Heart left ventricle (tissue), 13 donors: ENCODE measurements around the gene TIAM2.

ENCODE experiments used
- POLR2A ChIP-seq, 2 donors: fragments of 450-650 bp; IDR thresholded peaks; one replicate each; pipeline ENCODE4 v1.6.1; 2017; ENCODE audit warnings: antibody characterized with exemption in 2 of 2, mild to moderate bottlenecking in 2 of 2, moderate library complexity in 2 of 2
- TF ChIP-seq, protein P1 (sequence below), 12 donors: fragments of 200-600 bp; sonication (generic) in 4 of 12; IDR thresholded peaks; one replicate each; pipeline versions ENCODE4 v1.5.0 to v1.8.0; 2018 to 2022; ENCODE audit warnings: antibody characterized with exemption in 12 of 12, mild to moderate bottlenecking in 5 of 12
- donor health status: ischemic (EF 13 %, LVEDD 7.1; RV severe dilation, severe dysfunction).
- donor health status: DM: no; HTN: yes; CAD: no.
- donor health status: DM: no; HTN: no; CAD: no.
- donor health status: ischemic (EF 25% LVEDD 6.9; RV normal size, moderate dysfunction).
- donor health status: ischemic (EF 25% LVEDD 5.7; RV mildly dilated, moderate dysfunction).
- donor health status: ischemic (EF 35%, LVEDD 5.7; RV mildly dilated, moderate dysfunction).
- donor health status: nonischemic (EF 11% LVEDD 7.7; RV severe dilation, severe dysfunction).
- donor health status: DM: yes; HTN: yes; CAD: no.
- donor health status: PGD.
- donor health status: ischemic (EF 29% LVEDD 5.4; RV normal size, mild dysfunction).
- donor health status: nonischemic (EF 23%, LVEDD 6.1; RV moderate dilation, normal function).

DNA sequence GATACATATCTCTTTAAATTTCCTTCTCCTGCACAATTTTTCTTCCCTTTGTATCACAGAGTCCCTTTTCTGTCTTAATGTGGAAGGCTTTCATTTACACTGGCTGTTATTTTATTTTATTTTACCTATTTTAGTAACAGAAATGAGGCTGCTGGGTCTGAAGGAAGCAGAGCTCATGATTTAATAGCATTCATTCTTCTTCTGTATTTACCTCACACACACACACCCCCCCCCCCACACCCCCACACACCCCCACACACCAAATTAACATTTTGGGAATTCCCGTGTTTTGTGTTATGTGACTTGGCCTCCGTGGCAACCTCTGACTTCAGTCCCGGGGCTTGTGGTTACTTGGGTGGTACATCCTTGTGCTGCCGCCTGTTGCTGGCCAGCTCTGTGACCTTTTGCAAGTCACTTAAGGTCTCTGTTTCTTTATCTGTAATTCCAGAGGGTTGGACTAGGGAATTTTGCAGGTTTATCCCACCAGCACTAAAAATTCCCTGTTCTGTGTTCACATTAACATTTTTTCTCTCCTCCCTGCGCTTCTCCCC lies 108.8 kb downstream of the TIAM2 start:
- TF ChIP-seq, protein P1, sequence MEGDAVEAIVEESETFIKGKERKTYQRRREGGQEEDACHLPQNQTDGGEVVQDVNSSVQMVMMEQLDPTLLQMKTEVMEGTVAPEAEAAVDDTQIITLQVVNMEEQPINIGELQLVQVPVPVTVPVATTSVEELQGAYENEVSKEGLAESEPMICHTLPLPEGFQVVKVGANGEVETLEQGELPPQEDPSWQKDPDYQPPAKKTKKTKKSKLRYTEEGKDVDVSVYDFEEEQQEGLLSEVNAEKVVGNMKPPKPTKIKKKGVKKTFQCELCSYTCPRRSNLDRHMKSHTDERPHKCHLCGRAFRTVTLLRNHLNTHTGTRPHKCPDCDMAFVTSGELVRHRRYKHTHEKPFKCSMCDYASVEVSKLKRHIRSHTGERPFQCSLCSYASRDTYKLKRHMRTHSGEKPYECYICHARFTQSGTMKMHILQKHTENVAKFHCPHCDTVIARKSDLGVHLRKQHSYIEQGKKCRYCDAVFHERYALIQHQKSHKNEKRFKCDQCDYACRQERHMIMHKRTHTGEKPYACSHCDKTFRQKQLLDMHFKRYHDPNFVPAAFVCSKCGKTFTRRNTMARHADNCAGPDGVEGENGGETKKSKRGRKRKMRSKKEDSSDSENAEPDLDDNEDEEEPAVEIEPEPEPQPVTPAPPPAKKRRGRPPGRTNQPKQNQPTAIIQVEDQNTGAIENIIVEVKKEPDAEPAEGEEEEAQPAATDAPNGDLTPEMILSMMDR (IDR thresholded peaks at IDR 0.05), result no peak
- no peak for TF ChIP-seq POLR2A (IDR thresholded peaks at IDR 0.05)
